Retinal pigment epithelial cell (primary cell): ENCODE data around the gene AKIP1.

ENCODE experiments used
- DNase-seq: peaks from one replicate; pipeline ENCODE4 v3.0.0-alpha.2; 2010; ENCODE audit warnings: low read depth
- H3K4me3 ChIP-seq: 2 replicates; pipeline ENCODE4 v1.5.1; 2011; ENCODE audit warnings: mild to moderate bottlenecking, low read length, control low read depth, moderate library complexity
- CTCF ChIP-seq: conservative IDR thresholded peaks from 2 replicates; pipeline ENCODE4 v1.5.1; 2011; ENCODE audit warnings: low read depth, low read length, control low read depth, inconsistent platforms

AKIP1 gene

DNA sequence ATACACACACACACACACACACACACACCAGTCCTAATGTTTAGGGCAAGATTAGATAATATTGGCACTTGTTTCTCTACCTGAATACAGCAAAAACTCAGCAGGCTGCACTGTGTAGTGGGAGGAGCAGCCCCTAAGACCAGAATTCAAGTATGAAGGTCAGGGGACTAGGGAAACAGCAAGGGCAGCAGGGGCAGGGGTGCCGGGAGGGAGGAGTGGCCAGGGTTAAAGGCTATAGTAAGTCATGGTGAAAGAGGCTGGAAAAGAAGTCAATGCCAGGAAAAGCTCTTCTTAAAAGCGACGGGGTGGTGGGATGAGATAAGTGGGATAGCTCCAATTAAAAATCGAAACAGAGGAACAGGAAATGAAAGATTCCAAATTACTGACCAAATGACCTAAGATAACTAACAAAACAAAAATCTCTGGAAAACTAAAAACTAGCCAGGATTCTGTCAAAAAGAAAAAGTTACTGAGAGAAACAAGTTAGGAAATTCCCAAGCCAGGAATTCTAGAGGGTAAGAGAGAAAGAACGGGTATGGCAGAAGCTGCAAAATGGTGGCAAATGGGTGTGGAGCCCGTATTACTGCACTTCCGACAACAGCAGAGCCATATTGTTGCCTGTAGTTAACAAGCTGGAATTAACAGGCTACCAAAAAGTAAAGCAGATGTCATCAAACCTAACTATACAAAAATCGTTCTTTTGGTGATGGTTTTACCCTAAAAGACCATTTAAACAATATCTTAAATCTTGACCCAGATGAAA is 30.5 kb downstream of the AKIP1 start:
- no peak for TF ChIP-seq CTCF
- H3K4me3 ChIP-seq: no peak overlapping the region
- no peak for DNase-seq

DNA sequence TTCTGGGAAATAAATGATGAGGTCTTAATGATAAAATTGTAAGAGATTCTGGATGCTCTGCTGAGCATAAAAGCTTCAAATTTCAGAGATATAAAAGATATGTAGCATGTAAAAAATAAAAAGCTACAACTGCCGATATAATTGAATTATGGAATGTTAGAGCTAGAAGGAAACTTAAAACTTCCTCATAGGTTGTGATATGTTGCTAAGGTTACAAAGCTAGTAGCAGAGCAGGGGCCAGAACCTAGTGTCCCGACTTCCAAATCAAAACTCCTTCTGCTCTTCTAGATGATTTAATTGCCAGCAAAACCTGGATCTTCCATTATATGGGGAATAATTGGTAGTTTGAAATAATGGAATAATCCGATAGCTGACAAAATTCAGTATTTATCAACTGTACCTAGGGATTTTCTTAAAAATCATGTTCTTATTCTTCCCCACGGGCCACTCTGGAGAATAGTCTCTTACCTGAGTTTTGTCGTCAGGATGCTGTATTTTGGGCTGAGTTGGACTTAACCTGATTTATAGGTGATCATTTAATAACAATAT is 31.6 kb downstream of the AKIP1 start, which contains the start of gene ASCL3:
Gene ASCL3, minus strand, starts transcription at position 499 of the 549 bp plus-strand sequence. CDS start 4,855 bp downstream, outside the sequence.
- TF ChIP-seq CTCF: no peak
- DNase-seq: no peak
- H3K4me3 ChIP-seq: no peak within 1 kb of the TSS

DNA sequence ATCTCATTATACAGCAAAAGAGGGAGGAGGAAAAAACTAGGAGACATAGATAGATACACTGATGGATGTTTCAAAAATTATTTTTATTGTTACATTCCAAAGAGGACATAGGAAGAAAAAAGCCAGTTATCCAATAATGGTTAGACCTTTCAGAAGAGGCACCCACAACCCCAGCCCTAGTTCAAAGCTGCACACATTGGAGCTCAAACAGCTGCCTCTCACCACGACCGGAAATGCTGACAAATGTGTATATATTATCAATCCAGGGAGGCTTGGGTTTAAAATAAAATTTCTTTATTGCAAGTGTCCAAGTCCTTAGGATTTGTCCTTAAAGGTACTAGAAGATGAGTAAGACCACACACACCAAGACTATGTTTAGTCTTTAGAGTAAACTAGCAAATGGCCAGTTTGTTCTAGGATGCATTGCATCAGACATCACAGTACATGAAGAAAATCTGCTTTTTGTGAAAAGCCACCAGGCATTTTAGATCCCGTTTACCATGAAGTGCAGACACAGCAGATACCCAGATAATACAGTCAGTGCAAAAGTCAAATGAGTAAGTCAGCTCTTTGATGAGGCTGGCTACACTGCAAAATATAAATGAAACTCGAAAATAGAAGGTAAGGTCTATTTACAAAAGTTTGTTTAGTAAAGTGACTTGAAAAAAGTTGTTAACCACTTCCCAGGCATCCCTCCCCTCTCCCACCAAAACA is 36.4 kb downstream of the AKIP1 start:
- no peak overlapping the region for H3K4me3 ChIP-seq
- DNase-seq: no peak
- no peak for TF ChIP-seq CTCF

DNA sequence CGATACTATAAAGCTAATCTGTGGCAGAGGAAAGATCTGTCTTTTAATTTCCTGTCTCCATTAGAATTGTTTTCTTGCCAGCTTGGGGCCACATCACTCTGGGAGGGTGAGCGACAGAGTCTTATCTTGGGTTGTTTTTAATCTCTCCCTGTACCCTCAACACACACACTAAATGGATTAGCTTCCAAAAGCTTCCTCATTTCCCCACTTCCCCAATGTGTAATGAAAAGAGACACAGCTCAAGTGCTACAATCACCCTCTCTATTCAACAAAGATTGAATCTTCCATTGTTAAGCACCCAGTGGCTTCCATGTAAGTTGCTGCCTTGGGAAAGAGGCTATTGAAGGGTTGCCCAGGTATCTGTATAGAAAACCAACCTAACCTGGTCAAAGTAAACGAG is 37.9 kb downstream of the AKIP1 start:
- DNase-seq: no peak
- no peak overlapping the region for H3K4me3 ChIP-seq
- no peak for TF ChIP-seq CTCF

DNA sequence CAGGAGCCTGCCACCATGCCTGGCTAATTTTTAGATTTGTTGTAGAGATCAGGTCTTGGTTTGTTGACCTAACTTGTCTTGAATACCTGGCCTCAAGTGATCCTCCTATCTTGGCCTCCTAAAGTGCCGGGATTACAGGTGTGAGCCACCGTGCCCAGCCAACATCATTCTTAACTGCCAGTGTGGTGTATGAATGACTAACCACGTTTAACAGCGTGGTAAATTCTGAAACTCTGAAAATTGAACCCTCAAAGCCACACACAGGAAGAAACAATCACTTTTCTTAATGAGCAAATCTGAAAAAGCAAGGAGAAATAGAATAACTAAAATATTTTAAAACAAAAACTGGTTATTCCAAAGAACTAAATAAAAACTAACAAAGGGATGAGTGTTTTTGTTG is 45.9 kb downstream of the AKIP1 start:
- TF ChIP-seq CTCF: no peak
- no peak for DNase-seq
- no peak overlapping the region for H3K4me3 ChIP-seq

DNA sequence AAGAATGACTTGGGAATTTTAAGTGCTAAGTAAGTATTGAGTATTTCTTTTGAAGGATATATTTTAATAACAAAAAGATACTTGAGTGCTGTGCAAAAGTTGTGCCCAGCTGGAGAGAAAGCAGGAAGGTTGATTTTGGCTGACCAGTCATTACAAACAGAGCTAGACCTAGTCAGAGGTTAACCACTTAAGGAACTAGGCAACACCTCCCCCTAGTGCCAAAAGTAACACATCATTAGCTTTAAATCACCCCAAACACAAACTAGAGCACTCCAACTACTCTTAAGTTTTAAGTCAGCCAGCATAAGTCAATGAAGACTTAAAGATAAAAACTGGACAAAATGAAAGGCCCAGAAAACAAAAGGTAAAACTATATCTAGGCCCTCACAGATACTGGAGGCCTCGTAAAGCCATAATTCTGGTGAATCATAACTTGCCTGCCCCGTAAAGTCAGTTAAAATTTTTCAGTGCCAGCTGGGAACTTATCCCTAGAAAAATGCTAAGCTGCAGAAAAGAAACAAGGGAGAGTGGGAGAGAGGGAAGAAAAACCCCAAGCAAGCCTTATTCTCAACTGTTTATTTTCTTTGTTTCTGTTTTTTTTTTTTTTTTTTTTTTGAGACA is 48.7 kb downstream of the AKIP1 start:
- H3K4me3 ChIP-seq: no peak overlapping the region
- peak; percentile 65 for DNase-seq
- peak; percentile 75 for TF ChIP-seq CTCF
